ENCODE results near the gene PELI2.
A peak's percentile ranks its signal among the peaks of the same experiment; 100 is the strongest.

Gene PELI2

DNA sequence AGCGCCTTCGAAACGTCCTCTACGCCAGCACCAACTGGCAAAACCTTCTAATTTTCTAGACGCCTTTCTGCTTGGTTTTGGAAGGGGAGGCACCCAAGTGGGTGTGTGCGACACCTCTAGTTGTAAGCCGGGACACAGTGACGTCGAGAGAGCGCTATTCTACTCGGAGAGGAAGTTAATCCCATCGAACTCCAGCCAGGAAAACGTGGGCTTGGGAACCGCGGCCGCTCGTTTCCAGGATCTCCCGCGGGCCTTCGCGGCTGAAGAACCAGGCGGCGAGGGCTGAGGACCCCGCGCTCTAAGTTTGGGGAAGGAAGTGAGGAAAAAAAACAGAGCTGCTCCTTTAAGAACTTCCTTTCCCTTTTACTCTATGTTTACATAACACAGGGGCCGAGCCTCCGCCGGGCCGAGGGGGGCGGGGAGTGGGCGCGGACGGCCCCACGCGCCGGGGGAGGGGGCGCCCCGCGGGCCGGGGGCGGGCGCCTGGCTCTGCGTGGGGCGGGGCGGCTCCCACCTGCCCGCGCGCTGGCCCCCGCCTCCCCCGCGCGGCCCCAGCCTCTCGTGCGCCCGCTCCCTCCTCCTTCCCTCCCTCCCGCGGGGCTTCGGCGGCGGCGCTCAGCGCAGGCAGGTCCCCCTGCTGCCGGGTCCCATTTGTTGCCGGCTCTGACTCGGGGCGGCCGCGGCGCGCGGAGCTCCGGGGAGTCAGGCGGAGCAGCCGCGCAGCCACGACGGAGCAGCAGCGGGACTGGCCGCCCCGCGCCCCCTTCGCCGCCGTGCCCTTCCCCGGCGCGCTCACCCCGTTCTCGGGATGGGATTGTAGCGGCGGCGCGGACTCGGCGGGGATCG, at the start of gene PELI2:
PELI2 (plus strand) TSS at position 647 of the 846 bp plus-strand sequence. CDS start 250 bp downstream, outside the sequence.
- DNase-seq (ENCODE audit: low read depth in 2 of 2), result peak; percentile 44 to 59

DNA sequence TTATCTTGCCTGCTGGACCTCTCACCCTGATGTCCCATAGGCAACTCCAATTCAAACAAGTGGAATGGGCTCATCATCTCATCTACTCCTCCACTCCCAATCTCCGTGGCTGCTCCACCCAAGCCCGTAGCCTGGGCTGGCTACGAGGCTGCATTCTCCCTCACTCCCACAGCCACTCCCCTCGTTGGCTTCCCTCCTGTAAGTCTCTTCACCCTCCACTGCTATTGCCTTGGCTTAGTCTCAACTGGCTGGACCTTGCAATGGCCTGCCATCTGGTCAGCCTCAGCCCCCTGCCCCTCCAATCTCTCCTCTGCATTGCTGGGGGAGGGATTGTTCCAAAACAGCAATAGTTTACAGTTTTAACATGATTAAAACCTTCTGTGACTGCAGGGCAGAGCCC, 44.4 kb upstream of the PELI2 start:
- no peak for DNase-seq (ENCODE audit: low read depth in 2 of 2)

GRCh38 chr14:56075301-56075700, 42.9 kb upstream of the PELI2 start:
- DNase-seq (ENCODE audit: low read depth in 2 of 2), result no peak

GRCh38 chr14:56081139-56081538, 37.1 kb upstream of the PELI2 start:
- DNase-seq (ENCODE audit: low read depth in 2 of 2), result no peak

- no peak for DNase-seq (ENCODE audit: low read depth in 2 of 2)
Observed at GRCh38 chr14:56082880-56083279, 35.3 kb upstream of the PELI2 start.

DNA sequence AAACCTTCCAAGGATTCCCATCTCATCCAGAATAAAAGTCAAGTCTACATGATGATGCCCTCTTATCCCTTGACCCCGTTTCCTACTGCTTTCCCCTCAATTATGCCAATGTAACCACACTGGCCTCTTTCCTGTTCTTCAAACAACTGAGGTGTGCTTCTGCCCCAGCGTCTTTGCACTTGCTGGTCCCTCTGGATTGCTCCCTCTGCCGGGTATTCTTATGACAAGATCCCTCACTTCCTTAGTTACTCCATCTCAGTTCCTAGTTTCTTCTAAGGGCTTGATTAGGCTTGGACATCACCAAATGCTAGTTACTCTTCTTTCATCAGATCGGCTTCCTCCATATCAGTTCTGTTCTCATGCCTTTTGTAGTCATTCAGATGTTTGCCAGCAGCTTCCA, 32.7 kb upstream of the PELI2 start:
- no peak for DNase-seq (ENCODE audit: low read depth in 2 of 2)

- DNase-seq (ENCODE audit: low read depth in 2 of 2), result no peak
Observed at GRCh38 chr14:56087671-56088471, 30.3 kb upstream of the PELI2 start.

DNA sequence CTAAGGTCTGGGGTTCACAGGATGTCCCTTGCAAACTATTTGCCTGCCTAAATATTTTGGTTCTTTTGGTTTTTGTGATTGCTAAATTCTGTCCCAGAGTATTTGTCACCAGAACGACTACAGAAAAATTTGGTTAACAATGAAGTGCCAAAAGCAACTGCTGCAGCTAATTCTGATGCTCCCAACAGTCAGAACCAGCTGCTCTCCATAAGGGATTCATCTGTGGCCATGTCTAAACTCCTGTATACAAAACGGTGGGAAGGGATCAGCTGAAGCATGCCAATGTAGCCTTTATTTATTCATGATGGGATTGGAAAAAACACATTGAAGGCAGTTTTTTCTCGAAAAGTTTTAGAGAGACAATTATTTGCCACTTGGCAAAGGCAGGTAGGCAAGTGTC, 29.3 kb upstream of the PELI2 start:
- no peak for DNase-seq (ENCODE audit: low read depth in 2 of 2)

GRCh38 chr14:56092763-56093162, 25.4 kb upstream of the PELI2 start:
- DNase-seq (ENCODE audit: low read depth in 2 of 2), result no peak

- DNase-seq (ENCODE audit: low read depth in 2 of 2), result no peak
Observed at GRCh38 chr14:56094076-56094475, 24.1 kb upstream of the PELI2 start.

DNA sequence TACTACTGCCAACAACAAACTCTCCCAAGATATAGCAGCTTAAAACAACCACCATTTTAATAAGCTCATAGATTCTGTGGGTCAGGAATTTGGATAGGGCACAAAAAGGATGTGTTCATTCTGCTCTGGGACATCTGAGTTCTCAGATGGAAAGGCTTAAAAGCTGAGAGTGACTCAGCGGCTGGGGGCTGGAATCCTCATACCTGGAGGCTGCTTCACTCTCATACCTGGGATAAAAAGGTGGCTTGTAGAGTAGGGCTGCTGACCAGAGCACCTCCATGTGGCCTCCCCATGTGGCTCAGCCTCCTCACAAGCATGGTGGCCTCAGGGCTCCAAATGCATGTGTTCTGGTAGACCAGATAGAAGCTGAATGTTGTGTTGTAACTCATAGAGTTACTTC, 20.2 kb upstream of the PELI2 start:
- no peak for DNase-seq (ENCODE audit: low read depth in 2 of 2)

DNA sequence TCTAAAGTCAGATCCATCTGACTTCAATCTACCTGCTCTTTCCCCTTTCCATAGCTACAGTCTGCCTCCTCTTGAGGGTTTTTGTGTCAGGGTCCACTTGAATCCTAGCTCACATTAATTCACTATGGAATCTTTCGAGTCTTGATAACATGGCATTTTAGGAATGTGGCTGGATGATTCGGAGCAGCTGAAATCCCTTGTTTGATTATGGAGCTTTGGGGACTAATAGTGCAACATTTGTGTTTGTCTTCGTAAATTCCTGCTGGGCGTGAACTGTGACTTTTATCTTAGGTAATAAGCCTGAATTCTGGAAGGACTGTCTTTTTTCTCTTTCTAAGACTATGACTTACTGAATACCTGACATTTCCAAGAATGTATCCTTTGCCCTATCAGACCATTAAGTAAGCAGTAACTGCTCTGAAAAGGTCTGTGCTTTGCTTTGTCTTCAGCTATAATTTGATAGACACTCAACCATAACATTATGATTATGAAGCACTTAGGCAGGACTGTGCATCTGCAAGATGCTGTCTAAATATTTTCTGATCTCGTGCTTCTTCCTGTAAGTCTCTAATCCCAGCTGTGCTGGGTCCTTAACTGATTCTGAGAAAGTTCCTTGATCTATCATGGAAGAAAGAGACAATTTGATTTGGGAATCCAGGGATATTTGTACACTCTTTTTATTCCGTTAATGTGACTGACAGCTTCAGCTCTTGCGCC, 19.0 kb upstream of the PELI2 start:
- DNase-seq (ENCODE audit: low read depth in 2 of 2), result no peak

GRCh38 chr14:56100556-56100955, 17.7 kb upstream of the PELI2 start:
- no peak for DNase-seq (ENCODE audit: low read depth in 2 of 2)

- no peak for DNase-seq (ENCODE audit: low read depth in 2 of 2)
Observed at GRCh38 chr14:56102941-56103340, 15.3 kb upstream of the PELI2 start.

GRCh38 chr14:56107615-56108014, 10.6 kb upstream of the PELI2 start:
- no peak for DNase-seq (ENCODE audit: low read depth in 2 of 2)

- no peak for DNase-seq (ENCODE audit: low read depth in 2 of 2)
Observed at GRCh38 chr14:56108057-56108456, 10.2 kb upstream of the PELI2 start.

- no peak for DNase-seq (ENCODE audit: low read depth in 2 of 2)
Observed at GRCh38 chr14:56112781-56113180, 5.4 kb upstream of the PELI2 start.

DNA sequence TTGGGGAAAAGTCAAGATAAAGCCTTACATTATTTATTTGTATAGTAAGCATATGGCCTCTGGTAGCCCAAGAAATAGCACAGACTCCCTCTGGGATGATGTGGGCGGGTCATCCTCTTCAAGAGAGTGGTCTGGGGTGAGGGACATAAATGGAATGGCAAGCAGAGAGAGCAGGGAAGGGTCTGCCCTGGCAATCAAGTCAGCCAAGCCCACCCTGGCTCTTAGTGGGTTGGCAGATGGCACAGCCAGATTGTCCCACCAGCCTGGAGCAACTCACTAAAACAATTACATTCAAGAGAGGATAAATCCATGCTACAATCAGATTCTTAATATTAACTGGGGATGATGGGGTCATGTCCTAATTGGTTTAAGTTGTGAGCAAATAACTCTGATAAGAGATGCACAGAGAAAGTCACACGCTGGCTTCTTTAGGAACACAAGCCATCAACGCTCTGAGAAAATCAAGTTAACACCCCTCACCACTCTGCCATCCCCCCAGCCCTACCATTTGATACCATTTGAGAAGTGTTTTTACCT, 2.8 kb upstream of the PELI2 start:
- DNase-seq (ENCODE audit: low read depth in 2 of 2), result no peak

GRCh38 chr14:56115976-56116893, 2.0 kb upstream of the PELI2 start:
- no peak for DNase-seq (ENCODE audit: low read depth in 2 of 2)

DNA sequence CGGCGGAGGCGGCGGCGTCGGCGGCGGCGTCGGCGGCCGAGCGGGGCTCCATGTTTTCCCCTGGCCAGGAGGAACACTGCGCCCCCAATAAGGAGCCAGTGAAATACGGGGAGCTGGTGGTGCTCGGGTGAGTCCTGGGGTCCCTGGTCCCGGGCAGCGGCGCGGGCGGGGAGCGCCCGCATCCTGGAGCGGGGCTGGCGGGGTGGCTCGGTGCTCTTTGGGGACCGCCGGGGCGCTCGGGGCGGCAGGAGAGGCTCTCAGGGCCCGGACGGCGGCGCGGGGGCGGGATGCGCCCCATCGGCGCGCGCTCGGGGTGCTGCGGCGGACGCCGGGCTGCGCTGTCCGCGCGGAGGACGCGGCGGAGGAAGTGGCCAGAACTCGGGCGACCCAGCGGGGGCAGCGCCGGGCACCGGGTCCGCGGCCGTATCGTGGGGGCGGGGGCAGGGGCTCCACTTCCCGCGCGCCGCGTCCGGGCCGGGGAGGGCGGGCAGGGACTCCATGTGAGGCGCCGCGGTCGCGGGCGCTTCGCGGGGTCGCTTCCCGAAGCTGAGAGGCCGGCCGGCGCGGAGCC, 485 bp downstream of the PELI2 start:
- no peak for DNase-seq (ENCODE audit: low read depth in 2 of 2)
